WTC11 (cell line): Measurements from ENCODE around the gene ADK.

Source experiments
- JAZF1 ChIP-seq: fragments of 250-450 bp; sonication (Bioruptor Pico); IDR thresholded peaks from 2 replicates; pipeline ENCODE4 v1.9.0; 2021; ENCODE audit warnings: moderate library complexity, mild to moderate bottlenecking, inconsistent platforms
- JUN ChIP-seq: sonication (generic); formaldehyde crosslinking; IDR thresholded peaks from 2 replicates; pipeline ENCODE4 v1.8.0; 2023; ENCODE audit warnings: mild to moderate bottlenecking, missing genetic modification reagents
- SMAD3 ChIP-seq: sonication (generic); formaldehyde crosslinking; IDR thresholded peaks from 2 replicates; pipeline ENCODE4 v1.8.0; 2022; ENCODE audit warnings: missing genetic modification reagents, mild to moderate bottlenecking, borderline replicate concordance
- TEAD4 ChIP-seq: sonication (generic); formaldehyde crosslinking; IDR thresholded peaks from 2 replicates; pipeline ENCODE4 v1.8.0; 2022; ENCODE audit warnings: mild to moderate bottlenecking, missing genetic modification reagents
- TF ChIP-seq, protein P1 (sequence below): fragments of 200-600 bp; IDR thresholded peaks from 2 replicates; pipeline ENCODE4 v1.8.0; 2022; ENCODE audit warnings: antibody characterized with exemption
- TF ChIP-seq, protein P2 (sequence below): sonication (generic); formaldehyde crosslinking; IDR thresholded peaks from 2 replicates; pipeline ENCODE4 v1.8.1; 2022; ENCODE audit warnings: missing genetic modification reagents, borderline replicate concordance
- TF ChIP-seq, protein P3 (sequence below): sonication (generic); formaldehyde crosslinking; IDR thresholded peaks from 2 replicates; pipeline ENCODE4 v1.8.1; 2023; ENCODE audit warnings: mild to moderate bottlenecking, missing genetic modification reagents
- TF ChIP-seq, protein P4 (sequence below): sonication (generic); formaldehyde crosslinking; IDR thresholded peaks from 2 replicates; pipeline ENCODE4 v1.8.0; 2022; ENCODE audit warnings: mild to moderate bottlenecking, missing genetic modification reagents

DNA sequence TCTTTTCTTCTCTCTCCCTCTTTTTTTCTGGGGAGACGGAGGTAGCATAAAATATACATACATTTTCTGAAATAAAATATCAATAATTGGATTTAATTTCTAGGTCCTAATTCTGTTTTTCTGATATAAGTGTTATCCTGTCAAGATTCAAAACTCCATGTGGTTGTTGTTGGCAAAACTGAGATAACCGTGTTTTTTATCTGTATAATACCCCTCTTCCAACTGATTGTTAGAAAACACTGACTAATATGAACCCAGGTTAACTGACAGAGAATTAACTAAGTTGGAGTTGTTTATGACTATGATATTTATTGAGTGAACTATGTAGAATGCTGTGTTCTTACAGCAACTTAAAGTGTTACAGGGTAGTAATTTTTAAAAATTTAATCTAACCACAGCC, 438.8 kb downstream of the ADK start:
- TF ChIP-seq, protein P1, sequence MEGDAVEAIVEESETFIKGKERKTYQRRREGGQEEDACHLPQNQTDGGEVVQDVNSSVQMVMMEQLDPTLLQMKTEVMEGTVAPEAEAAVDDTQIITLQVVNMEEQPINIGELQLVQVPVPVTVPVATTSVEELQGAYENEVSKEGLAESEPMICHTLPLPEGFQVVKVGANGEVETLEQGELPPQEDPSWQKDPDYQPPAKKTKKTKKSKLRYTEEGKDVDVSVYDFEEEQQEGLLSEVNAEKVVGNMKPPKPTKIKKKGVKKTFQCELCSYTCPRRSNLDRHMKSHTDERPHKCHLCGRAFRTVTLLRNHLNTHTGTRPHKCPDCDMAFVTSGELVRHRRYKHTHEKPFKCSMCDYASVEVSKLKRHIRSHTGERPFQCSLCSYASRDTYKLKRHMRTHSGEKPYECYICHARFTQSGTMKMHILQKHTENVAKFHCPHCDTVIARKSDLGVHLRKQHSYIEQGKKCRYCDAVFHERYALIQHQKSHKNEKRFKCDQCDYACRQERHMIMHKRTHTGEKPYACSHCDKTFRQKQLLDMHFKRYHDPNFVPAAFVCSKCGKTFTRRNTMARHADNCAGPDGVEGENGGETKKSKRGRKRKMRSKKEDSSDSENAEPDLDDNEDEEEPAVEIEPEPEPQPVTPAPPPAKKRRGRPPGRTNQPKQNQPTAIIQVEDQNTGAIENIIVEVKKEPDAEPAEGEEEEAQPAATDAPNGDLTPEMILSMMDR, result no peak
- no peak for TF ChIP-seq SMAD3 (CRISPR knock-in tag)
- TF ChIP-seq, protein P2, sequence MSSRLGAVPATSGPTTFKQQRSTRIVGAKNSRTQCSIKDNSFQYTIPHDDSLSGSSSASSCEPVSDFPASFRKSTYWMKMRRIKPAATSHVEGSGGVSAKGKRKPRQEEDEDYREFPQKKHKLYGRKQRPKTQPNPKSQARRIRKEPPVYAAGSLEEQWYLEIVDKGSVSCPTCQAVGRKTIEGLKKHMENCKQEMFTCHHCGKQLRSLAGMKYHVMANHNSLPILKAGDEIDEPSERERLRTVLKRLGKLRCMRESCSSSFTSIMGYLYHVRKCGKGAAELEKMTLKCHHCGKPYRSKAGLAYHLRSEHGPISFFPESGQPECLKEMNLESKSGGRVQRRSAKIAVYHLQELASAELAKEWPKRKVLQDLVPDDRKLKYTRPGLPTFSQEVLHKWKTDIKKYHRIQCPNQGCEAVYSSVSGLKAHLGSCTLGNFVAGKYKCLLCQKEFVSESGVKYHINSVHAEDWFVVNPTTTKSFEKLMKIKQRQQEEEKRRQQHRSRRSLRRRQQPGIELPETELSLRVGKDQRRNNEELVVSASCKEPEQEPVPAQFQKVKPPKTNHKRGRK (CRISPR knock-in tag), result no peak
- TF ChIP-seq, protein P3, sequence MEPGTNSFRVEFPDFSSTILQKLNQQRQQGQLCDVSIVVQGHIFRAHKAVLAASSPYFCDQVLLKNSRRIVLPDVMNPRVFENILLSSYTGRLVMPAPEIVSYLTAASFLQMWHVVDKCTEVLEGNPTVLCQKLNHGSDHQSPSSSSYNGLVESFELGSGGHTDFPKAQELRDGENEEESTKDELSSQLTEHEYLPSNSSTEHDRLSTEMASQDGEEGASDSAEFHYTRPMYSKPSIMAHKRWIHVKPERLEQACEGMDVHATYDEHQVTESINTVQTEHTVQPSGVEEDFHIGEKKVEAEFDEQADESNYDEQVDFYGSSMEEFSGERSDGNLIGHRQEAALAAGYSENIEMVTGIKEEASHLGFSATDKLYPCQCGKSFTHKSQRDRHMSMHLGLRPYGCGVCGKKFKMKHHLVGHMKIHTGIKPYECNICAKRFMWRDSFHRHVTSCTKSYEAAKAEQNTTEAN (CRISPR knock-in tag), result no peak
- TF ChIP-seq JAZF1, result no peak
- no peak for TF ChIP-seq TEAD4 (CRISPR knock-in tag)
- no peak for TF ChIP-seq JUN
- TF ChIP-seq, protein P4, sequence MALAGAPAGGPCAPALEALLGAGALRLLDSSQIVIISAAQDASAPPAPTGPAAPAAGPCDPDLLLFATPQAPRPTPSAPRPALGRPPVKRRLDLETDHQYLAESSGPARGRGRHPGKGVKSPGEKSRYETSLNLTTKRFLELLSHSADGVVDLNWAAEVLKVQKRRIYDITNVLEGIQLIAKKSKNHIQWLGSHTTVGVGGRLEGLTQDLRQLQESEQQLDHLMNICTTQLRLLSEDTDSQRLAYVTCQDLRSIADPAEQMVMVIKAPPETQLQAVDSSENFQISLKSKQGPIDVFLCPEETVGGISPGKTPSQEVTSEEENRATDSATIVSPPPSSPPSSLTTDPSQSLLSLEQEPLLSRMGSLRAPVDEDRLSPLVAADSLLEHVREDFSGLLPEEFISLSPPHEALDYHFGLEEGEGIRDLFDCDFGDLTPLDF (CRISPR knock-in tag), result no peak
